Kidney glomerular epithelial cell (primary cell): ENCODE results near the gene AK8.

ENCODE experiments used
- DNase-seq: peaks from one replicate; lab custom pipeline; 2025; lab: John Stamatoyannopoulos, UW

Gene AK8

DNA sequence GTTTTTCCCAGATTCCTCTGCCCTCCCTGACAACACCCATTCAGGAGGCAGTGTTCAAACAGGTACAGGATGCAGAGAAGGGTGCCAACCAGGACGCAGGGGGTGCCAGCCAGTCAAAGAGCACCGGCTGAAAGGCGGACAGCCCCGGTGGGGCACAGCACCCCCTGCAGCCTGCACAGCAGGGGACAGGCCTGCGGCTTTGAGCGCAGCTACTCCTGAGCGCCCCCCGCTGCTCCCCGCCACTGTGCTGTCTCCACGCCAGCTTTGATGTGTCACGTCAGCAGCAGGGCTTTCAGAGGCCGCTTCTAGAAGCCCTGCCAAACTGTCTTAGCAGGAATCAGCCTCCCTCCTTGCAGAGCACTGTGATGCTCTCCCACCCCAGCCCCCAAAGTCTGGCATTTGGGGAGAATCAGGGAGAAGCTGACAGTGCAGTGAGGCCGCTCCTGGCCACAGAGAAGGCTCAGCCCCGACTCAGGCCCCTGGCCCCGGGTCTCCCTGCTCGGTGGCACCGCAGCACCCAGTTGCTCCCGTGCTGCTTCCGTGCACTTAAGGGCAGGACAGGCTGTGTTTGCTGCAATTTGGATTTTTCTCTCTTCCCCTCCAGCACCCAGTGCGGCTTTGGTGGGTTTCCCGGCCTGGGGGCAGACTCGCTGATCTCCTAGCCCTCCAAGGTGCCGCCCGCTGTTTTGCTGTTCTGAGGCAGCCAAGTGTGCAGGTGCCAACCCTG is 20.3 kb downstream of the AK8 start:
- DNase-seq = no peak

DNA sequence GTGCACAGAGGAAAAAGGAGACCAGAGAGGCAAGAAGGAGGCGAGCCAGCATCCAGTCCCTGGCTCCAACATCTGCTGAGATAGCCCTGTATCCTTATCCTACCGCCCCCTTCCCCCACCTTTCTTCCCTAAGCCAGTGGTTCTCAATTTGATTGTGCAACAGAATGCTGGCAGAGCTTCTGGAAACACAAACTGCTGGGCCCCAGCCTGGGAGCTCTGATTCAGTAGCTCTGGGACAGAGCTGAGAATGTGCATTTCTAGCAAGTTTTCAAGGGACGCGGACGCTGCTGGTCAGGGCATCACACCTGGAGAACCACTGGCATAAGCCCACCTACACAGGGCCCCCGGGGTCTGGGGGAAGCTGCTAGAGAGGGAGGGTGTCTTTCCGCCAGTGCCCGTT is 21.1 kb downstream of the AK8 start:
- no peak for DNase-seq

DNA sequence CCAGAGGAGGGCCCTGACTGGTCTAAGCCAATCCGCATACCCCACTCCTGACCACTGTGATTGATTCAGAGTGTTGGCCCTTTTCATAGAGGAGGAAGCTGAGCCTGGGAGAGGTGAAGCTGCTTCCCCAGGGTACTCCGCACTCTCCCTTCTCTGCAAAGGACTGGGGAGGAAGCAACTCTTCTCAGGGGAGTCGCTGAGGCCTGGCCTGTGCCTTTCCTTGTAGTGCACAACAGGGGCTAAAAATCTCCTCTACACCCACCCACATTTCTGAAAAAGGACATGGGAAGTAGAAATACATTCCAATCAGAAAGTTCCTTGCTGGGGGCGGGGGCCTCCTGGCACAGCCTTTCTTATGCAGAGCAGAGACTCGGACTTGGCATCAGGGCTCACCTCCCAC is 22.2 kb downstream of the AK8 start:
- no peak for DNase-seq

DNA sequence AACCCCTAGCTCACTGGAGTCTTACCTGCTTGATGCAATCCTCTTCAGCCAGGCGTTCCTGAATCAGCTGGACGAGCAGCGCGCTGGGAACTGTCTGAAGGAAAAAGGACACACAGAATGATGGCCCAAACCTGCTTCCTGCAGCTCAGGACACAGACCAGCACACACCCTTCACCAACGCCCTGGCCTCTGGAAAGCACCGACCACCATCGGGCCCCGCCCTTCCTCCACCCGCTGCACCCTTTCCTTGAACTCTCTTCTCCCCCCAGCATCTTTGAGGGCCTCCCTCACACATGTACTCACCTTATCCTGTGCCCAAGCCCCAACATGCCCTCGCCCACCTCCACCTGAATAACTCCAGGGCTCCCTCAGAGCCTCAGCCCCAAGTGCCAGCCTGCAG is 23.3 kb downstream of the AK8 start:
- no peak for DNase-seq

DNA sequence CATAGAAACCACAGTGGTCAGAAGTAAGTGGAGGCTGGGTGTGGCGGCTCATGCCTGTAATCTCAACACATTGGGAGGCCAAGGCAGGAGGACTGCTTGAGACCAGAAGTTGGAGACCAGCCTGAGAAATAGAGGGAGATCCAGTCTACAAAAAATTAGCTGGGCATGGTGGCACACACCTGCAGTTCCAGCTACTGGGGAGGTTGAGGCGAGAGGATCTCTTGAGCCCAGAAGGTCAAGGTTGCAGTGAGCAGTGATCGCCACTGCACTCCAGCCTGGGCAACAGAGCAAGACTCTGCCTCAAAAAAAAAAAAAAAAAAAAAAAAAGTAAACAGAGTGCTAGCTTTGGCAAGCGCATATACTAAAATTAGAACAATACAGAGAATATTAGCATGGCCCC is 24.6 kb downstream of the AK8 start:
- no peak for DNase-seq

DNA sequence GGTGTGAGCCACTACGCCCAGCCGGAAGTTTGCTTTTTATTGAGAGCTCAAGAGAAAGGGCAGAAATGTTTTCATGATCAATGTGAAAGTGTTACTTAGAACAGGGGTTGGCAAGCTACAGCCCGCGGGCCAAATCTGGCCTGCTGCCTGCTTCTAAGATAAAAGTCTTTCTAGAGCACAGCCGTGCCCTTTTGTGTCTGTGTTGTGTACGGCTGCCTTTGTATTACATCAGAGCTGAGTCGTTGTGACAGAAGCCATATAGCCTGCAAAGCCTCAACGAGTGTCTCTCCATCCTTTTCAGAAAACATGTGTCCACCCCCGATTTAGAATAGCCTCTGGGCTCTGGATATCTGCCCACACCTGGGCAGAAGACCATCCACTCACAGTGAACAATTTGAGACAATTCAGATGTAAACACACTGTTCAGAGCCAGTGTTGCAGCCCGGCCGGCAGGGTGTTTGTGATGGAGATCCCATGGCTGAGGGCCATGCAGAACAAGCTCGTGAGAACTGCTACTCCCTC is 28.8 kb downstream of the AK8 start:
- DNase-seq = no peak

DNA sequence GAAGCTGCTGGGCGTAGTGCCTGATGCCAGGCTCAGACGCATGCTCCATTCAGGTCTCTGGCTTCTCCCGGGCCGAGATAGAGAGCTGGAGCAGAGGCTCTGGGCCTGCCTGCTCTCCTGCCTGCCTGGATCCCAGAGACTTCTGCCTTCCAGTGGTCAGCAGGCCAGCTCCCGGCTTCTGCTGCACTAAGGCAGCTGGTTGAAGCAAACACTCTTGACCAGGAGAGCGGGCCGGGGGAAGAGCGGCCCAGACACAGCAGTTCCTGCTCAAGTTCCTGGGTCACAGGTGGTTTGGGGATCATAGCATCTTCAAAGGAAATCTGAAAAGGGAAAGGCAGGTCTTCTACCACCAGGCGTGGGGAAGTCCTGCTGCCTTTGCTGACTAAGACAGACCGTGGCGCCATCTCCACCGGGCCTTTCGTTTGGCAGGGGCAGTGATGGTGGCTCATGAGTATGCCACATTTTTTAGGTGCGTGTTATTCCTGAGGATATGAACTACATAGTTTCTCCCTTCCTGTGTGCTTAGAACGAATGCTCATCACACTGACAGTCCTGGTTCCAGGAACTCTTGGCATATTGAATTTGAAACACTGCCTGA is 31.1 kb downstream of the AK8 start:
- no peak for DNase-seq

DNA sequence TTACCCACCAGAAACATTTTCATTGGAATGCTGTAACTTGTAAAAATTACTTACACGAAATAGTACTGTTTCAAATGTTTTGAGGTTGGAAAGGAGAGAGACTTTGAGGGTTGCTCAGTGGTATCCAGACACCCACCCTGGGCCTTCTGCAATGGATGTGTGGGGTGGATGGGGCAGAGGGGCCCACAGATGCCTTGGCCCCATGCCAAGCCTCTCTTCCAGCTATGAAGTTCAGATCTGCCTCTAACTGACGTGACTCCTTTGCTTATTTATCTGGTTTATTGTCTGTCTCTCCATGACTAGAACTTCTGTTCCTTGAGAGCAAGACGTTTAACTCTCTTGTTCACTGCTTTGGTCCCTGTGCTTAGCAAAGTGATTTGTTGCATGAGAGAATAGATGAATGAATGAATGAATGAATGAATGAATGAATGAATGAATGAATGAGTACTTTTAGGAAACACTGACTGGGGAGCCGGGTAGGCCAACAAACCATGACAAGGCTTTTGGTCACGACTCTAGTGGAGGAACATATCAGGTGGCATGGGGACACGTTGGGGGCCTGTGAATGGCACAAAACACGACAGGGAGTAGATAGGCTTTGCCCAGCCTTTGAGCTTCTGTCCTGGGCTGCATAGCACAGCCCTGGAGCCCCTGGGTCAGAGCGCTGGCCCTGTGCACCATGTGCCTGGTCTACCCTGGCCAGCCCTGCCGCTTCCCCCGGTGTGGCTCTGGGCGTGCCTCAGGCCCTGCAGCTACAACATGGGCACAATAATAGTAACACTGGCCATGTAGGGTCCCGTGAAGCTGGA is 31.8 kb downstream of the AK8 start:
- no peak for DNase-seq

DNA sequence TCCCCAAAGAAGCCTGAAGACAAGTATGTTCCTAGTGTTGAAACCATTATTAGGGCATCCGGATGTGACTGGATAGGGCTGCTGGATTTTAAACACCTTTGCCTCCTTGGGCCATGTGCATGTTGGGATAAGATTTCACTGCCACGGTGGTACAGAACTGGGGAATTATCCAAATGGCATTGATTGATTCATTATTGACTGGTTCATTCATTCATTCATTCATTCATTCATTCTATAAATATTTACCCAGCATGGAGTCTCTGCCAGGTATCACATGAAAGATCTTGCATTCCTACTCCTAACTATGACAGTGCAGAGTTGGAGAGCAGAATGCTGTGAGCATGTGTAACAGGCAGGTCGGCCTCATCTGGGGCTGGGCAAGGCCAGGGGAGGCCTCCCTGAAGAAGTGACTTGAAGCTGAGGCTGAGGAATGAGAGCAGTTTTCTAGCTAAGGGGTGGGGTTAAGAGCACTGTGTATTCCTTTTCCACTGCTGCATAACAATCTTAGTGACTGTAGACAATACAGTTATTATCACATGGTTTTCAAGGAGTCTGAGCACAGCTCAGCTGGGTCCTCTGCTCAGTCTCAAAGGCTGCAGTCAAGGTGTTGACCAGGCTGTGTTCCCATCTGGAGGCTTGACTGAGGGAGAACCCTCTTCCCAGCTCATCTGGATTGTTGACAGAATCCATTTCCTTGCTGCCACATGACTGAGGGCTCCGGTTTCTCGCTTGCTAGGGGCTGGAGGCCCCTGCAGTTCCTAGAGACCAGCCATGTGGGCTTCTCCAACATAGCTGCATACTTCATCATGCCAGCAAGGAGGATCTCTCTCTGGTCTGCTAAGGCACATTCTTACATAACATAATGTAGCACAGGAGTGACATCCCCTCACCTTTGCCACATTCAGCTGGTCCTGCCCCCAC is 35.7 kb downstream of the AK8 start:
- no peak for DNase-seq

DNA sequence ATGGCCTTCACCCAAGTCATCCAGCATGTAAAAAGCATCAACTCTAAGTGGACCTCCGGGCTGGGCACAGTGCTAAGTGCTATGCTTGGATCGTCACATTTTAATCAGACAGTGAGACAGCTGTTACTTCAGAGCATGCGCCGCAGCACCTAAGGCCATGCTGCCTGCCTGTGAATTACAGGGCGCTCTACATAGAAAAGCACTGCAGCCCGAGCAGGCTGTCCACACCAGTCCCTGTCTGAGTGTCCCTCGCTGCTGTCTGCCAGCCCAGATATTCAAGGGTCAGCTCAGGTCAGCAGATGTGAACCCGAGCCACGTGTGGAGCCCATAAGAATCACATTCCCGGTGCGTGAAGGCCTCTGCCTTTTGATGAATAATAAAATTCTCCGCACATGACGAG is 37.1 kb downstream of the AK8 start:
- DNase-seq = no peak

DNA sequence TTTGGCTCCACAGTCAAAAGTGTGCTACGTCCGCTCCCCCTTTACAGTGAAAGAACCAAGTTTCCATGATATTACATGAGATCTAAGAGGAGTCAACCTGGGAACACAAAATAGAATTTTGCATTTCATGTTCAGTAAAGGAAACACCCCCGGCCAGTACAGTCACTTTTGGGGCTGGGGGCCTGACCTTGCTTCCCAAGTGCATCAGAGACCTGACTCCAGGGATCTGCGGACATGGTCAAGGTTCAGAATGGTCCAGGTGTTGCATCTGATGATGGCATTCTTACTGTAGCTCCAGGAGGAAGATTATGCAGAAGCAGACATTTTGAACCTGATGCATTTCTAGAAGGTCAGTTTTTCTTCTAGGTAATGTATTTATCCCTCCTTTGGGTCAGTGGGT is 39.8 kb downstream of the AK8 start:
- DNase-seq = no peak

DNA sequence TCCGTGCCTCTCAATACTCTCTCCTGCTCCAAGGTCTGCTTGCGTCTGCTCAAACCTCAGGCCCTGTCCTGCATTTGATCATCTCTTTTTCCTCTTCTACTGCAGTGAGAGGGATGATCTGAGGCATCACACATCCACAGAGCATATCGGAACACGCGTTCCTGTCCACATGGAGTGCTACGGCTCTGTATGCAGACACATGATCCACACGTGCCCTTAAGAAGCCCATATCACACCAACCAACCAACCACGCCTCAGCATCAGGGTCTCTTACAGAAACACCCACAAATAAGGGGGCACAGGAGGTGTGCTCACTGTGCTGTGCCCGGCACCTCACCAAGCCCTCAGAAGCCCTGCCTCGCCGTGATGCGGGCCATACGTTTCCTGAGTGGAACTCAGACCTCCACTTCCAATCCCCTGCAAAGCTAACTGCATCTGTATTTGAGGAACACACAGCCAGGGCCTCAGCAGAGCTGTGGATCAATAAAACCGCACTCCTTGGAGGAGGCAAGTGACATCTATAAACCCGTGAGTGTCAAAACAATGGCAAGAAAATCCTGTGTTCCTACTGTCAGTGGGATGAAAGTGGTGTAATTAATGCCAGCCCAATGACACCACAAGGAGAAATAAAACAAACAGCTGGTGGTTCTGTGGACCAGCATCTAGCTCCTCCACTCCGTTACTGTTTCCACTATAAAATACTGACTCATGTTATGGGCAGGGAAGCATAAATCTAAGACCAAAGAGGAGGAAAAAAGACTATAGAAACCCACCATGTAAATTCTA is 40.4 kb downstream of the AK8 start:
- no peak for DNase-seq

DNA sequence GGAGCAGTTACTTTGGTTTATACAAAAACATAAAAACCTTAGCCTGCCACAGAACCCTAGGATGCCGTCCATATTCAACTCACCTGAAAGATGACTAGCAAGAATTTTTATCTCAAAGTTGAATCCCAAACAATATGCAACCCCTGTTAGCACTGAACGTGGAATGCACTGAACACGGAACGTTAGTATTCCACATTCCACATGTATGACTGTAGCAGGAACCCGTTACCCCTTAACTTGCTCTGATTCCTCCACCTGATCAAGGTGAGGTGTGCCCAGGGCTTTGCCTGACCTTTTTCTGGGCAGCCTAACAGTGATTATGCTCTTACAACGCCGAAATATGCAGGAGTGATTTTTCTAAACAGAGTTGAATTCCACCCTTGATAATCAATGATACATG is 43.7 kb downstream of the AK8 start:
- no peak for DNase-seq

DNA sequence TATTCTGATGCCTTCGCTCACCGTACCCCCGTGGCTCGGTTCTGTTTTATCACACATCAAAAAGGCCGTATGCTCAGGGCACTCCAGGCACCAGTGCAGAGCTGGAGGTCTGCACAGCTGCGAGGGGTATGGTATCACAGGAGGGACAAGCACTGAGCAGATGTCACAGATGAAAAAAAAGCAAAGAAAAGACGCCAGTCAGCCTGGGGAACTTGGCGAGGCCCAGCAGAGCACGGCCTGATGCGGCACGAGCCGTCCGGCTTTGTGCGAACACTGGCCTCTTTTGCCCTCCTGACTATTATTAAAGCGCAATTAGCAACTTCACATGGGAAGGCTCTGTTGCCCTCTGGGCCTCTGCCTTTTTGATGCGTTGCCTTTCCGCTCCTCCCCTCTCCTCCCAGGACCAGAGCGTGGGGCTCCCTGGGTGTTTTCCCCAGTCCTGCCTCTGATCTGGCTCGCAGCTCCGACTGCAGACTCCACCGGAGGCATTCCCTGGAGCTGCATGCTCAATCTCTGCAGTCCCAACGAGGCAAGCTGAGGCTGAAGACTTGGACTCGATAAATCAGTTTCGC is 44.4 kb downstream of the AK8 start:
- DNase-seq = no peak

DNA sequence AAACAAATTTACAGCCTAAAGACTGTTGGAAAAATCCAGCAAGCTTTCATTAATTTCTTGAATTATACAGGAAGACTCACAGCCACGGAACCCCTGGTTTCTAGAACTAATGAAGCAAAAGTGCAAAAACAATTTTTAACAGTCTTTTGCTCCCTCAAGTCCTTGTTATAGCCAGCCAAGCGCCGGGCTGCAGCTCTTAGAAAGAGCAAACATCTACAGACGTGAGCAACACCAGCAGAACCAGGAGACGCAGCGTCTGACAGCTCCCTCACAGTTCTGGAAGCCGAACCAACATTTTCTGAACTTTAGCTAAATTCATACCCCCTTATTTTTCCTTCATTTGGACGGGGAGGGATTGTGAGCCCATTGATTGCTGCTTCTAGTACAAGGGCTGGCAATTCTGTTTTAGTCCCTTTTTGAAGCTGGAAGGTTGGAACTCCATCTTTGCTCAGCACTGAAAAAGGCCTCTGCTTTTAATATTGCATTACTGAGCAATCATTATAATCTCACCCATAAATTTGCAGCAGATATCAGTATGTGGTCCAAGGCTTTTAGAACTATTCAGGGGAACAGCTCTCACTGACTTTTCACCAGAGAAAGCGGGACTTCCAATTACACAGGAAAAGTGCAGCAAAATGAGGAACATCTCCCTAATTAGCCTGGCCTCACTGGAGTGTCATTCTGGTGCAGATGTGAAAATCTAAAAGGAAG is 45.8 kb downstream of the AK8 start:
- no peak for DNase-seq

DNA sequence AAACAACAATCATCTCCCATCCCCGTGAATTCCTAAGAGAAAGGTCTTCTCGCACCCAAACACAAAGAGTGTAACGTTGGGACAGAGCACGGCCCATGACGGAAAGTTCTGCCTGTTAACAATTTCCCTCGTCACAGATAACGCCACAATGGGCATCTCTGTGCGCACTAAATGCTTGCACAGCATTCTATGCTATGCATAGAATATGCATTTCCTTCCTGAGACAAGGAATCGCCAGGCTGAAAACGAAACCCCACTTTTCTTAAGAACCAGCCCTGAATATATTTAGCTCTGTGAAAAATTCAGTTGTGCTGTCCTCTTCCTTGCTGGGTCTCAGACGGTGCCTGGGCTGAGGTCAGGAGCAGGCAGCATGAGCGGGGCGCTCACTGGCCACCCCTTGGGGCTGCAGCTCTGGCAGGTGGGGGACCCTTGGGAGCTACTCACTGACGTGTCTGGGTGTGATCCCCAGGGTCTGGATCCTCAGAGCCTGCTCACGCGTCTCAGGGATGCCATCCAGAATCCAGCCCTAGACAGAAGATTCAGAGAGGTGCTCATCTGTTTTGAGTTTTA is 49.8 kb downstream of the AK8 start:
- no peak for DNase-seq

DNA sequence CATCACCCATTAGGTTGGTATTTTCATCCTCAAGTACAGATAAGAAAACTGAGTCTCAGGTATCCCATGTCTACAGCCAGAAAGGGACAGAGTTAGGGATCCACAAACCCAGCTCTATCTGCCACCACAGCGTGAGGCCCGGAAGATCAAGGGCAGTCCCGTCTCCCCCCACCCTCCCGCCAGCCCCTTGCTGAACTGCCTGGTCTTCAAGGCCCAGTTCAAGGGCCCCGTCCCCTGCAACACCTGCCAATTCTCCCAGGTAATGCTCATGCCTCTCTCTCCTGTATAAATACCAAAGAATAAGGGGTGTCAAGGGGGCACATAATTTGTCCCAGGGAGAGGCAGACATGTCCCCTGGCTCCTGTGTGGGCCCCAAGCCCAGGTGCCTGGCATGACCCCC is 50.7 kb downstream of the AK8 start:
- DNase-seq = no peak

DNA sequence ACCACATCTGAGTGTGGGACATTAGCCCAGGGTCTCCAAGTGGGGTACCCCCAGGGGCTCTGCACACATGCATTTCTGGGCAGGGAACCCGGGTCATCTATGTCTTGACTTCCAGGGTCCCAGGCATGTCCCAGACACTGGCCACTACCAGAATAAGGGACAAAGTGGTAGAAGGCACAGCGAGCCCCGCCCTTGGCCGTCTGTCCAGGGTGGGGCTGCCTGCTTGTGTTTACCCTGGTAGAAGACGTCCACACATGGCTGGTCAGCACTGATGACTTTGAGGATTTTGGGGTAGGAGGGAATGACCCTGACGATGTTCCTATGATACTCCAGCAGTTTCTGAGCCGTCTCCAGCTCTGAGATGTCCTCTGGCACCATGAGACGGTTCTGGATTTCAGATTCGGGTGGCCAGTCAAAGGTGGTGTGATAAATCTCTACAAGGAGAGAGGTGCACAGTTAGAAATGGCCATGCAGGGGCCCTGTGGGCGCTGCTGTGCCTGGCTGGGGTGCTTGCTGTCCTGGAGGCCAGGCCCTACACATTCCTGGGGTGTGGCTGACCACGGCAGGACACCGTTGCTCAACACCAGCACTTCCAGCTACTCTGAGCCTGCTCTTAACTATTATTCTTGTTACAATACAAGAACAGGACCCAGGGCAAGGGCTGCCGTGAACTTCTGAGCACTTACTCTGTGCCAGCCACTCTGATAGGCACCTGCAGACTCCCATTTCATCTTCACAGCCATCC is 51.3 kb downstream of the AK8 start:
- no peak for DNase-seq

DNA sequence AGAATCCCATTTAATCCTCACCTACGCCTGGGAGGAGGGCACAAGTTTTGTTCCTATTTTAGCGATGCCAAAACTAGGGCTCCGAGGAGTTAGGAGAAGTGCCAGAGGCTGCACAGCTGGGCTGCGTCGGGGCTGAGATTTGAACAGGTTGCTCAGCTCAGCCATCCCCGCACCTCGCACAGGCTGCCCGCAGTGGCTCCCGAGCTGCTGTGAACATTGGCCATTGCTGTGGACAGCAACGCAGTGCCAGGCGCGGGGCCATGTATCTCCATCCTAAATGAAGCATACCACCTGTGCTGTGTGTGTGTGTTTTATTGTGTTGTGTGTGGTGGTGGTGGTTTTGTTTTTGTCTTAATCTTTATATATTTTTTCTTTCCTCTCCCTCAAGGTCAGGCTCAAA is 52.0 kb downstream of the AK8 start:
- DNase-seq = no peak
